GM19438 (cell line): ENCODE results near the gene MYO5B.
"Not testable (repeated sequence)": the region's sequence is repeated elsewhere in the genome, so short reads cannot be mapped to it uniquely, and the experiment has no call there.

Source experiments
- ATAC-seq: cut with Tn5 transposase; IDR thresholded peaks from one replicate; pipeline ENCODE4 v1.9.1; 2021; ENCODE audit warnings: low read depth; ENCODE audit not compliant: unreplicated experiment

The MYO5B gene

DNA sequence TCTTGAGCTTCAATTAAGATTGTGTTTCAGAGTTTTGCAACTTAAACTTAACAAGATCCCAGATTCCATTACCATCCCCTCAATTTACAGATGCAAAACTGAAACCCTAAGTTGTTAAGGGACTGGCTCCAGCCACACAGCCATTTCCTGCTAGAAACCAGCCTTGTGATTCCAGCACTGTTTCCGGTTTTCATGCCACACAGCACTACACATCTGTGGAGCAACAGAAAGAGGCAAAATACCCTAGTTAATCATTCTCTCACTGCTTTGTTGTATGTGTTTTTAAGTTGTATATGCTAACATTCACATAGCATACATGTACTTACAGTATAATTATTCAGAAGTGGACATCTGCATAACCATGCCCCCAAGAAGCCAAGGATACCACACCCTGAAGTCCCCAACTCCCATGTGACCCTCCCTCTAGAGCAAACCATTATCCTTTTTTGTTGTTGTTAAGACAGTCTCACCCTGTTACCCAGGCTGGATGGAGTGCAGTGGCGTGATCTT lies 87.4 kb downstream of the MYO5B start:
- ATAC-seq = no peak

DNA sequence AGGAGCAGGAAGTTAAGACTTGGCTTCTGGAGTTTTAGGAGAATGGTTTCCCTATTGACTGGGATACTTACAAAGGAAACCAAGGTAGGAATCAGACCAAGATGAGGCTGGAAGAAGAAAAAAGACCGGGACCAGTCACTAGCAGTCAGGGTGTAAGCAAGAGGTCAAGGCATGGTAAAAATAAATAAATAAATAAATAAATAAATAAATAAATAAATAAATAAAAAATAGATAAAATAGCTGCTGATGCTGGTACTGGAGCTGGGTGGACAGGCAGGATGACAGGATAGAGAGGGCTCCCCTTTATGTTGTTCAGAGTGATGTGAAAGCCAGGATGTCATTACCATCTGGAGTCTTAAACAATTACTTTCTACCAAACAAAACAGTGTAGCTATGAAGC lies 89.9 kb downstream of the MYO5B start:
- no peak for ATAC-seq

GRCh38 chr18:50104421-50104820 lies 90.5 kb downstream of the MYO5B start:
- ATAC-seq = no peak

- ATAC-seq = peak; percentile 66
Observed at GRCh38 chr18:50099725-50100407, 95.1 kb downstream of the MYO5B start.

DNA sequence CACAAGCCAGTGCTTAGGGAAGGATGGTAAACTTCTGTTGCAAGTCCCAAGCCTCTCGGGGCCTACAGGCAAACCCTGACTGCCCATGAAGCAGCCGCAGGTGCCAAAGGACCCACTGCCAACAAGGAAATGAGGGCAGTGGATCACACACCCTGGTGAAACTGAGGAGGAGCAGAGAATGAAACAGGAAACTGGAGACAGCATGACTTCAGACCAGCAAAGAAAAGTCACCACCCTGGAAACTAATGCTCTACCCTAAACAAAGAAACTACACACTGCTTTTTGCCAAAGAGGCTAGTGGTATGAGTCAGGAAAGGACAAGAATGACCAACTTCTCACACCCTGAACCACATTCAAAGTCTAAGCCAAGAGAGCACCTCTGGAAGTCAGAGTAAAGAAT lies 97.2 kb downstream of the MYO5B start:
- no peak for ATAC-seq

DNA sequence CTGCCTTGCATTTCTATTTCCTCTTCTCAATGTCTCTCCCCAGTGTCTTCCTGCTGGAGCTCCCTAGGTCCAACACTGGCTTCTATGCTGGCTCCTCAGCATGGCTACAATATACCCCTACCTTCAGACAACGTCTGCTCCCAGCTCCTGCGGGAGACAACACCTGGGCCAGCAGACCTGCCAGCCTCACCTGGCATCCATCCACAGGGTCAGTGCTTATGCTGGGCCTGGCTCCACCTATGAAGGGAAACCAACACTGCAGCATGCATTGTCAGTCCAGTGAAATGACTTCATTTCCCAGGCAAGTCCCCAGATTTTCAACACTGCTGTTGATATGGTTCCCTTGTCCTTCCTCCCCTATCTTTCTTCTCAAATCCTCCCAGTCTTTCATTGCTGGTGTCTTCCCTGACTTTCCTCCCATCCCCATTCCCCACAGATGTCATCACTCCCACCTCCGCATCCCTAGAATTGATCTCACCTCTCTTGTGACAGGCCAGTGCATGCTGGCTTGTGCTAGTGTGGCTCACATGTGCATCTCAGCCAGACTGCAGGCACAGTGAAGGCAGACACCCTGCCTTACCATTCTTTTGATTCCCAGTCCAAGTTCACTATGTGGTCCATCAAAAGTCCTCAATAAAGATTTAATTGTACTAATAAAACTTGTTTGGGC lies 98.0 kb downstream of the MYO5B start:
- ATAC-seq = no peak

GRCh38 chr18:50094786-50095185 lies 100.2 kb downstream of the MYO5B start:
- ATAC-seq = not testable (repeated sequence)

- ATAC-seq = no peak
Observed at GRCh38 chr18:50094221-50094773, 100.7 kb downstream of the MYO5B start.

DNA sequence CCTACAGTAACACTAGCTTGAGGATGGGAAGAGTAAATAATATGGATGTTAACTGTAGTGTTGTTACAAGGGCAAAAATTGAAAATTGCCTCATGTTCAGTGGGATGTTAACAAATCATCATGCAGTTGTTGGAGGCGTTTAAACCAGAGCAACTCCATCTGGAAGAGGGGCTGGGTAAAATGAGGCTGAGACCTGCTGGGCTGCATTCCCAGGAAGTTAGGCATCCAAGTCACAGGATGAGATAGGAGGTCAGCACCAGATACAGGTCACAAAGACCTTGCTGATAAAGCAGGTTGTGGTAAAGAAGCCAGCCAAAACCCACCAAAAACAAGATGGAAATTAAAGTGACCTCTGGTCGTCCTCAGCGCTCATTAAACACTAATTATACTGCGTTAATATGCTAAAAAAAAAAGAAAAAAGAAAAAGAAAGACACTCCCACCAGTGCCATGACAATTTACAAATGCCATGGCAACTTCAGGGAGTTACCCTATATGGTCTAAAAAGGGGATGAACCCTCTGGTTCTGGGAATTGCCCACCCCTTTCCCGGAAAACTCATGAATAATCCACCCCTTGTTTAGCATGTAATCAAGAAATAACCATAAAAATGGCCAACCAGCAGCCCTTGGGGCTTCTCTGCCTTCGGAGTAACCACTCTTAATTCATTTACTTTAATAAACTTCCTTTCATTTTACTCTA lies 101.4 kb downstream of the MYO5B start:
- no peak for ATAC-seq

- no peak for ATAC-seq
Observed at GRCh38 chr18:50092245-50092805, 102.6 kb downstream of the MYO5B start.

GRCh38 chr18:50091509-50092244 lies 103.3 kb downstream of the MYO5B start:
- ATAC-seq = no peak

GRCh38 chr18:50090370-50091312 lies 104.3 kb downstream of the MYO5B start:
- ATAC-seq = no peak

DNA sequence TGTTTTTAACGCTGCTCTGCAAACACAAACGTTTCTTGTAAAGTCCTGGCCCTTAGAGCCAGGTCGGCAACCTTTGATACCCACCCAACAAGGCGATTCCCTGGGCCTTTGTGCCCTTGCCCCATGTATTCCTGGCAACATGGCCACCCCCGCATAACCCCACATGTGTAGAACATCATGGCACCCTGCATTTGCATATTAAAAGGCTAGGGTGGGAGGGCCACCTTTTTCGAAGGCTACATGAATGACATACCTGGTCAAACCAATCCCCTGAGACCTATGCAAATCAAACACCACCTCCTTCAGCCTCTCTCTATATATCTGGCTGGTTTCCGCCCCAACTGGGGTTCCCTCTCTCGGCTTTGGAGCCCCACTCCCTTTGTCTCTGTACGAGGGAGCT lies 105.2 kb downstream of the MYO5B start:
- no peak for ATAC-seq

DNA sequence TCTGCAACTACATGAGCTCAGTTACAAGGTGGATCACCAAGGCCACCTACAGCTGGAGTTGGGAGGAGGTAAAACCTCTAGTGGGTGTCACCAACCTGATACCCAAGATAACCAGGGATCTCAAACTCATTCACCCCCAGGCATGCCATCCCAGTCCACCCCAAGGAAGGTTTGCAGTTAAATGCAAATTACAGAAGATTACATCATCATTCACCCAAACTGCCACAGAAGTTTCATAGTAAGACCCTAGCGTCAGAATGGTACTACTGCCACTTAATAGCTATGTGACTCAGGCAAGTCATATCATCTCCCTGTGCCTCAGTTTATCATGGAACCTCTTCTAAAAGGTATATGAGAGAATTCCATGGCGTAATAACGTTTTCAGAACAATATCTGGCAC lies 111.2 kb downstream of the MYO5B start:
- no peak for ATAC-seq

- ATAC-seq = no peak
Observed at GRCh38 chr18:50080932-50081560, 113.9 kb downstream of the MYO5B start.

DNA sequence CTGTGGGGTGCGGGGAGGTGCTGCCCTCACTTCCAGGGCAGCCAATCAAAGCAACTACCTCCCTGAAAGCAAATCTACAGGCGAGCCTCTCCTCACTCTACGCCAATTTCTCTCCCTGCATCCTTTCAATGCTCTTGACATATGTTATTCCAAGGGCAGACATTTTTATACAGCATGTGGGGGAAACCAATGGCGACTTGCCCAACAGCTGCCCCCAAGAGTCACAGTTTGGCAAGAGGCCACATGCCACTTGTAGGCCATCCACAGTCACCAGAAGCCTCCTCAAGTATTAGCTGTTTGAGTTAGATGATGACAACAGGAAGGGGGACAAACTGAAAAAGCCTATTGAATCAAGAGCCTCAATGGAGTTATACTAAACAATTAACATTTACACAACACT lies 114.6 kb downstream of the MYO5B start:
- ATAC-seq = no peak

DNA sequence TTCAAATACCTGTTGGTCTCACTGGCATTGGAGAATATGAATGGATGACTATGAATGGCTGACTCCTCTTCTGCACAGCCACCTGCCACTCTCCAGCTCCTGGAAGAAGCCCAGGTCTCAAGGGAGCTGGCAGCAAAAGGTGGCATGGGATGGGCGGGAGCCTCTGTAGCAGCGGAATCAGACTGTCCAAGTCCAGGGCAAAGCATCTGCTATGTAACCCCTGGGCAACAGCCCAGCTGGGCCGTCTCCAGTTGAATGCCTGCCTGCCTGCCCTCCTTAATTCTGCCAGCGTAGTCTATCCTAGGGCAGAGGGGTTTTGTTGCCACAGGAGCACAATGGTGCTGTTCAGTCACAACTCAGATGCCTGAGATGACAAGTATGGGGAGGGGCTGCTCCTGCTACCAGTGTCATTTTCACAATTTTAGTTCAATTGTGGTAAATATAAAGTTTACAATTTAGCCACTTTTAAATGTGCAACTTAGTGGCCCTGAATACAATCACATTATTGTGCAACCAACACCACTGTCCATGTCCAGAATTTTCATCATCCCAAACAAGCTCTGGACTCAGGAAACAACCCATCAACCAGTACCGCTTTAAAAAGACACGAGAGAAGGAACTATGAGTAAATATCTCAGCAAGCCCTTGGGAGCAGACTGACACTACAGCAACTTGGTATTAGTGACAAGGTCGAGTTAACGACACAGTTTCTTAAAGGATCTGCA lies 115.2 kb downstream of the MYO5B start:
- no peak for ATAC-seq

GRCh38 chr18:50076277-50076676 lies 118.7 kb downstream of the MYO5B start:
- no peak for ATAC-seq
